Stimulated activated CD4-positive, alpha-beta T cell treated with anti-CD3 and anti-CD28 coated beads, Interleukin-1b, Interleukin-23, amount 100 ng/mL, for 4 hours (primary cell): ENCODE results near the gene GHRHR.

Experiments
- DNase-seq, 2 donors: peaks; one replicate each; pipeline ENCODE4 v3.0.0-alpha.2; 2020; ENCODE audit warnings: low read depth in 2 of 2

The GHRHR gene

GRCh38 chr7:30985756-30986155 lies 22.0 kb downstream of the GHRHR start:
- no peak for DNase-seq

- no peak for DNase-seq
Measured at GRCh38 chr7:30986331-30986730, 22.6 kb downstream of the GHRHR start.

GRCh38 chr7:30986738-30987137 lies 23.0 kb downstream of the GHRHR start:
- DNase-seq: no peak

- DNase-seq: no peak
Measured at GRCh38 chr7:30987178-30987577, 23.4 kb downstream of the GHRHR start.

GRCh38 chr7:30987936-30988335 lies 24.2 kb downstream of the GHRHR start:
- DNase-seq: no peak

- DNase-seq: no peak
Measured at GRCh38 chr7:30988351-30989005, 24.7 kb downstream of the GHRHR start.

GRCh38 chr7:30989008-30989823 lies 25.5 kb downstream of the GHRHR start:
- no peak for DNase-seq

- DNase-seq: no peak
Measured at GRCh38 chr7:30989824-30990672, 26.3 kb downstream of the GHRHR start.

GRCh38 chr7:30990673-30991170 lies 27.0 kb downstream of the GHRHR start:
- no peak for DNase-seq

GRCh38 chr7:30992414-30992813 lies 28.7 kb downstream of the GHRHR start:
- DNase-seq: no peak

GRCh38 chr7:30994206-30995100 lies 30.7 kb downstream of the GHRHR start:
- no peak for DNase-seq

- no peak for DNase-seq
Measured at GRCh38 chr7:30995536-30995935, 31.8 kb downstream of the GHRHR start.

GRCh38 chr7:30996256-30996655 lies 32.5 kb downstream of the GHRHR start:
- DNase-seq: no peak

GRCh38 chr7:30996883-30997282 lies 33.1 kb downstream of the GHRHR start:
- no peak for DNase-seq

- no peak for DNase-seq
Measured at GRCh38 chr7:30997316-30997715, 33.6 kb downstream of the GHRHR start.

- DNase-seq: no peak
Measured at GRCh38 chr7:30998180-30998579, 34.4 kb downstream of the GHRHR start.

GRCh38 chr7:31000161-31000693 lies 36.5 kb downstream of the GHRHR start:
- DNase-seq: no peak

- DNase-seq: no peak
Measured at GRCh38 chr7:31000779-31001178, 37.0 kb downstream of the GHRHR start.

- DNase-seq: no peak
Measured at GRCh38 chr7:31002256-31002655, 38.5 kb downstream of the GHRHR start.

GRCh38 chr7:31003097-31003496 lies 39.3 kb downstream of the GHRHR start:
- no peak for DNase-seq

- no peak for DNase-seq
Measured at GRCh38 chr7:31003721-31004120, 40.0 kb downstream of the GHRHR start.
